ENCODE measurements around the gene OR2A14.
"Not testable (repeated sequence)": the region's sequence is repeated elsewhere in the genome, so short reads cannot be mapped to it uniquely, and the experiment has no call there.

OR2A14 gene, protein sequence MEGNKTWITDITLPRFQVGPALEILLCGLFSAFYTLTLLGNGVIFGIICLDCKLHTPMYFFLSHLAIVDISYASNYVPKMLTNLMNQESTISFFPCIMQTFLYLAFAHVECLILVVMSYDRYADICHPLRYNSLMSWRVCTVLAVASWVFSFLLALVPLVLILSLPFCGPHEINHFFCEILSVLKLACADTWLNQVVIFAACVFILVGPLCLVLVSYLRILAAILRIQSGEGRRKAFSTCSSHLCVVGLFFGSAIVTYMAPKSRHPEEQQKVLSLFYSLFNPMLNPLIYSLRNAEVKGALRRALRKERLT

DNA sequence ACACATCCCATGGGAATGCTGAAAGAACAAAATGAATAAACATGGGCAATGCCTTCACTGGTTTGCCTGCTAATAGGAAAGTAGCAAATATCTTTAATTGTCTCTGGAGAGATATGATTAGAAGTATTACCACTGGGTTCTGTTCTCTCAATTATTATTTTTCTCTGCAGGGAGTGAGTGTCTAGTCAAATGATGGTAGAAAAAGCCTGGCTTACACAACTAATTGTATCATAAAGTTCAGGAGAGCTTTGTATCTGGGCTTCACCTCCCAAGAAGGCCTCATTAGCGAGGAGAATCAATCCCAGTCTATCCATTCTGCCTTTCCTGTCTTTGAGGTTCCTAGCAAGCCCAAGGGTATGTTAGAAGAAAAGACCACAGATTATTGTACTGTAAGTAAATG is at the start of gene OR2A14:
TSS of gene OR2A14 (plus strand) at position 301 of the 400 bp plus-strand sequence. CDS start 5,937 bp downstream, outside the sequence.
- FAIRE-seq: no peak

DNA sequence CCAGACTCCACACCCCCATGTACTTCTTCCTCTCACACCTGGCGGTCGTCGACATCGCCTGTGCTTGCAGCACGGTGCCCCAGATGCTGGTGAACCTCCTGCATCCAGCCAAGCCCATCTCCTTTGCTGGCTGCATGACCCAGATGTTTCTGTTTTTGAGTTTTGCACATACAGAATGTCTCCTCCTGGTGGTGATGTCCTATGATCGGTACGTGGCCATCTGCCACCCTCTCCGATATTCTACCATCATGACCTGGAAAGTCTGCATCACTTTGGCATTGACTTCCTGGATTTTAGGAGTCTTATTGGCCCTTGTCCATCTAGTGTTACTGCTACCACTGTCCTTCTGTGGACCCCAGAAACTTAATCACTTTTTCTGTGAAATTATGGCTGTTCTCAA is 48.6 kb upstream of the OR2A14 start:
- FAIRE-seq: no peak

DNA sequence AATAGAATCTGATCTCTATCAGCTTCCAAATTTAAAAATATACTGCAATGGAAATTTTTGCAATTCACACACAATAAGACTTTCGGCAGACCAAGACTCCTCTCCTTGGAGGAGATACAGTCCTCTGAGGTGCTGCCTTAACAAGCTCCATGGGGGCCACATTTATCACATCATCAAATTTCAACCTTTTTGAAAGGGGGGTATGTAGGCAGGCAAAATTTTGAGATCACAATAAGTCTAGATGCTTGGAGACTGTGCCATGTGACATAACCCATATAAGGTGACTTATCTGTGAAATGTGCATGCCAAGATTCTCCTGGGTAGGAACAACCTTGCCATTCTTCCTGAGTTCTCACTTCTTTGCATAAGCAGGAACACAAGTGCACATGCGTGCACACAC is 37.0 kb upstream of the OR2A14 start, which contains the start of gene OR2A12:
TSS of gene OR2A12 (plus strand) at position 301 of the 400 bp plus-strand sequence. CDS start 8,830 bp downstream, outside the sequence.
- no peak for FAIRE-seq

DNA sequence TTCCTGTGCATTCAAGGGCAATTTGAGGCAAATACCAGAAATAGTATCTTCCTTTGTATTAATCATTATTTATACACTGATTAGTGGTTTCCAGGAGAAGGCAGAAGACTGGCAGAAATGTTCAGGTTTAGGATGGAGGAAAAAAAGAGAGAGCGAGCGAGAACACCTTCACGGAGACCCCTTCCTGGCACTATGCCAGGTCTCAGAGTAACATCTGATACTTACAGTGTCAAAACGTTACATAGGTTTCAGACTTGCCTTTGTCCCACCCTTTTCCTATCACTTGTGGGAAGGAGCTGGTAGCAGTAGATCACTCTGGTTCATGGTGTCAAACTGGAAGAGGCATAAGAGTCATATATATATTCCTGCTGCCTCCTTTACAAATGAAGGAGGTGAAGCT is 36.2 kb upstream of the OR2A14 start:
- no peak for FAIRE-seq

DNA sequence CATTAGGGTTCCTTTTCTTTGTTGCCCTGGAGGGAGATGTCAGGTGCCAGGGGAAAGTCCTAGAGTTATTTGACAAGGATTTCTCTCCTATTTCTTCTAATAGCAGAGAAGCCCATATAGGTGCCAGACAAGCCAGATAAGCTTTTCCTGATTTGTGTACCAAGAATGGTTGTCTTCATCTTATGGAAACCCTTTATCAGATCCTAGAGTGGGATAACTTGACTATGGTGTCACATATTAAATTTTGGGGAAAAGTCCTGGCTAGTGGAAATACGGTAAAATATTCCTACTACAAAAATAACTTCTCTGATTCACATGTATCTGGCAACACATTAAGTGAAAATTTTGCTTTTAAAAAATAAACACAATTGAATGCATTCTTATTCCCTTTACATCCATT is 35.7 kb upstream of the OR2A14 start:
- no peak for FAIRE-seq

DNA sequence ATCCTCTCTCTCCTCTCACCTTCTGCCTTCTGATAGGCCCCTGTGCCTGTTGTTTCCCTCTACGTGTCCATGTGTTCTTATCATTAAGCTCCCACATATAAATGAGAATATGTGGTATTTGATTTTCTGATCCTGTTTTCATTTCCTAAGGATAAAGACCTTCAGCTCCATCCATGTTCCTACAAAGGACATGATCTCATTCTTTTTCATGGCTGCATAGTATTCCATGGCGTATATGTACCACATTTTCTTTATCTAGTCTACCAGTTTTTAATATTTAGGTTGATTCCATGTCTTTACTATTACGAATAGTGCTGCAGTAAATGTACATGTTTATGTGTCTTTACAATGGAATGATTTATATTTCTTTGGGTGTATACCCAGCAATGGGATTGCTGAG is 32.3 kb upstream of the OR2A14 start:
- FAIRE-seq: no peak

DNA sequence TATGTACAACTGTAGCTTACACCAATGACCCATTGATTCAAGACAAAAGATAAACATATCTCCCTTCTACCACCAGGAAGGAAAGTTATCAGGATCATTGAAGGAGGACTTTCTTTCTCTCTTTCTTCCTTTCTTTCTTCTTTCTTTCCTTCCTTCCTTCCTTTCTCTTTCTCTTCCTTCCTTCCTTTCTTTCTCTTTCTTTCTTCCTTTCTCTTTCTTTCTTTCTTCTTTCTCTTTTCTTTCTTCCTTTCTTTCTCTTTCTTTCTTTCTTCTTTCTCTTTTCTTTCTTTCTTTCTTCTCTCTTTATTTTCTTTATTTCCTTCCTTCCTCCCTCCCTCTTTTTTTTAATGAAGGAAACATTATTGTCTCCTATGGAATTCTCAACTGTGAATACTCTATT is 24.2 kb upstream of the OR2A14 start:
- no peak for FAIRE-seq

DNA sequence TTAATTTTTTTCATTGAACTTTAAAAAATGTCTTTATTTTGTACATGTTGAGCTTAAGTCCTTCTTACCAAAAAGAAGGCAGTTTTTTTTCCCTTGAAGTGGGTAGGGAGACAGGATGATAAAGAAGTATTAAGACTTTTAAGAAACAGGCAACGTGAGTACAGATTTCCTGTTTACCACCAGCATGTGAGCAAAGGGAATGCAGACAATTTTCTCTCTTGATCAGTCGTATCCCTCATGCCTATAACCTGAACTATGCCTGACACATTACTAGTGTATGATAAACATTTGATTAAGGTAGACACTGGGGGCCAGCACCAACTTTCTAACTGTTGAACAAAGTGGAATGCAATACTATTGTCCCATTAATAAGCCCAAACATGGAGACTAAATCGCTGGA is 22.4 kb upstream of the OR2A14 start:
- FAIRE-seq: no peak

DNA sequence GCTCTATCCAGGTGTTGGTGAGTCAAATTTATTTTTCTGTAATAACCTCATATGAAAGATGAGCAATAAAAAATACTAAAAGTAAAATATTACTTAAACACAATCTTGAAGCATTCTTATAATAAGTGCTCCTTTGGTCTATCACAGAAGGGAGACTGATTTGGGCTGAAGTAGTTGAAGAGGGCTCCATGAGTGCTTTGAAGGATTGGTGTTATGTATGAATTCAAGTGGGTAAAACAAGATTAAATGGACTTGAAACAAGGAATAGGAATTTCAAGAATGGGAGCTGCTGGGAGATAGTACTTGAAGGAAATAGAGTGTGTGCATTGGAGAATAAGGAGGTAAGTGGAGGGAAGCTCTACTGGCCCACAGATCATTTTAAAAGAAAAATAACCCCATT is 20.9 kb upstream of the OR2A14 start:
- no peak for FAIRE-seq

DNA sequence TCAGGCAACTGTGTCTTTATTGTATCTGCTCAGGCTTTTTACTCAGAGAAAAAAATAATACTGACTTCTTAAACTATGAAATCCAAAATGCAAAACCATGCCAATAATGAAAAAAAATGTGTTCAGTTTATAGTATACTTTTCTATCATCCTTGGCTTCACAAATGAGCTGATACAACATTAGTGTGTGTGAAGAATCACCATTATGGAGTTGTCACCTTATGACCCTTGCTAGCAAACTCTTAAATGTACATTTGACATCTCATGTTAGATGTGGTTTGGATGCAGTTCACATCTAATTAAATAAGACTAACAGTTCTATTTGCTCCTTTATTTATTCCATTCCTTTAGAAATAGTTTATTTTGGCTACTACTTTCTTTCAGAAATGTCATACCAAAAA is 17.8 kb upstream of the OR2A14 start:
- no peak for FAIRE-seq

DNA sequence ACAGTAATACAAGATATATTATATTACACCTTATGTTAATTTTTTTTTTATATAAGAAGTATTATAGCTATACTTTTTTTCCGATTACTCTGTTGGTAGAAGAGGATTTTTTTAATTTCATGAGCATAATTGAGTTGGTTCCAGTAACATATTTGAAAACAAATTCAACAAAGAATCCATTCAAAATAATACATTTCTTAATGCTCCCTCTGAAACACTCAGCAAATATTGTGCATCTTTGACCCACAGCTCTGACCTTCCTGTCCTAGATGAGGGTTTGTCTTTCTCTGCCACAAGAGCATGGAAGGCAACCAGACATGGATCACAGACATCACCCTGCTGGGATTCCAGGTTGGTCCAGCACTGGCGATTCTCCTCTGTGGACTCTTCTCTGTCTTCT is 13.7 kb upstream of the OR2A14 start, which contains the start of gene OR2A2:
TSS of gene OR2A2 (plus strand) at position 301 of the 400 bp plus-strand sequence. CDS start at position 301, 0 bp downstream.
- FAIRE-seq: no peak

DNA sequence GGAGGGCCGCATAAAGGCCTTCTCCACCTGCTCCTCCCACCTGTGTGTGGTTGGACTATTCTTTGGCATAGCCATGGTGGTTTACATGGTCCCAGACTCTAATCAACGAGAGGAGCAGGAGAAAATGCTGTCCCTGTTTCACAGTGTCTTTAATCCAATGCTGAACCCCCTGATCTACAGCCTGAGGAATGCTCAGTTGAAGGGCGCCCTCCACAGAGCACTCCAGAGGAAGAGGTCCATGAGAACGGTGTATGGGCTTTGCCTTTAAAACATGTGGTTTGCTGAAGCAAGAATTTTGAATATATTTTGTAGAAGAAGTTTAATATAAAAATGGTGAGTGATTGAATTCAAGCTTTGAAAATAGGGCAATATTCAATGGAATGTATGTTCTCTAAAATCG is 12.7 kb upstream of the OR2A14 start:
- FAIRE-seq: no peak

DNA sequence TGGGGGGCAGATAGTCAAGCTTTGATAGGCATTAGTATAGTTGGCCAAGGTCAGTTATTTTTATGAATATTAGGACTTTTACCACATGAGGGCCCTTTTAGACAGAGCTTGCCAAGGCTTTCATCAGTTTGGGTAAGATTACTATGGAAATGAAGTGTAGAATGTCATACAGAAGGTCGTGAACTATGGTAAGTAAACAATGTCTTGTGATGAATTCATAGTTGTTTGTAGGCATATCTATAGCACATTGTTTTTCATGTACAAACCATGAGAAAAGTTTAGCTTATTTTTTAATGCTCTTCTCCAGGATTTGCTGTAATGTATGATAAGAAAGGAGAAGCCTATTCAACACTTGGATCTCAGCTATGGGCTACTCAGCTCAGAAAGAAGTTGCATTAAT is 9.3 kb upstream of the OR2A14 start:
- FAIRE-seq: no peak

DNA sequence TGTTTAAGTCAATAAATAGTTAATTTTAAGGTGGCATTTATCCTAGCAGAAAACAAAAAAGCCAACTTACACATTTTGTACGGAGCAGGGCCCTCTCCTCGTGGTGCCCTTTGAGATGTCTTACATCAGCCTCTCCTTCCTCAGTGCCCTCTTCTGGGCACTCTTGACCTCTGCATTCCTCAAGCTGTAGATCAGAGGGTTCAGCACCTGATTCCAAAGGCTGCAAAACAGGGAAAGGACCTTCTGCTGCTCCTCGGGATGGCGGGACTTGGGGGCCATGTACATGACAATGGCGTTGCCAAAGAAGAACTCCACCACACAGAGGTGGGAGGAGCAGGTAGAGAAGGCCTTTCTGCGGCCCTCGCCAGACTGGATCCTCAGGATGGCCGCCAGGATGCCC is 4.6 kb upstream of the OR2A14 start:
- FAIRE-seq: no peak

DNA sequence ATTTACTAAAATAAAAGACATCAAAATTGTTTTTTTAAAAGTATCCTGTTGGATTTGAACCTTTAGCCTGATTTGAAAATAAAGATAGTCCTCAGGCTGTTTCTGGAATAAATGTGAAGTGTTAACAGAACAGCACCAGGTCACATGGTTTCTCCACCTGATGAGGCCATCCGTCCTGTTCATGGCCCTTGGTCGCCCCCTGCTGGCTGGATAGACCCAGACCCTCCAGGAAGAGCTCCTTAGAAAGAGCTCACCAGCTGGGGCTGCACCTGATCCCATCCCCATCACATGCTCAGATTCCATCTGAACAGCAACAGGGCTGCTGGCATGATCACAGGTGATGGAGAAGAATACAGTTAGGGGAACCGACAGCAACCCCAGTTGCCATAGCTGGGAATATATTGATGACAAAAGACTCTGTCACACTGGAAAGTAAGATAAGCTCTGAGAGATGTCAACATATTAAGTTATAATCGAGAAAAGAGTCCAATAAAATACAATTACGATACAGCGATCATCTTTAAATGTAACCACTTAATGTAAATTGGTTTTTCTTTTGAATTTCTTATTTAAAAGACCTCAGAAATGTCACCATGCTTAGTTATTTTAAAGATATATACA is 4.8 kb downstream of the OR2A14 start:
- peak; percentile 94 for FAIRE-seq

DNA sequence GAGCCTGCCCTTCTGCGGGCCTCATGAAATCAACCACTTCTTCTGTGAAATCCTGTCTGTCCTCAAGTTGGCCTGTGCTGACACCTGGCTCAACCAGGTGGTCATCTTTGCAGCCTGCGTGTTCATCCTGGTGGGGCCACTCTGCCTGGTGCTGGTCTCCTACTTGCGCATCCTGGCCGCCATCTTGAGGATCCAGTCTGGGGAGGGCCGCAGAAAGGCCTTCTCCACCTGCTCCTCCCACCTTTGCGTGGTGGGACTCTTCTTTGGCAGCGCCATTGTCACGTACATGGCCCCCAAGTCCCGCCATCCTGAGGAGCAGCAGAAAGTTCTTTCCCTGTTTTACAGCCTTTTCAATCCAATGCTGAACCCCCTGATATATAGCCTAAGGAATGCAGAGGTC is 6.6 kb downstream of the OR2A14 start:
- FAIRE-seq: not testable (repeated sequence)

DNA sequence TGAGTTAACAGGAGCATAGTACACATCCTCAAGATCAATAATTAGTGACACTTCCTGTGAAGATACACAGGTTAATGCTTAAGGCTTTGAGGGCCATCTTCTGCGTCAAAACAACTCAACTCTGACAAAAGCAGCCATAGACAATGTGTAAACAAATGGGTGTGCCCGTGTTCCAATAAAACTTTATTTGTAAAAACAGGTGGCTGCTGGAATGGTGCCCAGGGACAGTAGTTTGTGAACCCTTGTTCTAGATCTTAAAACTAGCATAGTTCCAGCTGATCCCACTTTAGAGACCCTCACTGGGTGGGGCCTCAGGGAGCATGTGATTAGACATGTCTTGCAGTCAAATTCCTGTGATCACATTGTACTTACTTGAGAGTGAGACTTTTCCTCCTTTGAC is 7.8 kb downstream of the OR2A14 start:
- FAIRE-seq: no peak

DNA sequence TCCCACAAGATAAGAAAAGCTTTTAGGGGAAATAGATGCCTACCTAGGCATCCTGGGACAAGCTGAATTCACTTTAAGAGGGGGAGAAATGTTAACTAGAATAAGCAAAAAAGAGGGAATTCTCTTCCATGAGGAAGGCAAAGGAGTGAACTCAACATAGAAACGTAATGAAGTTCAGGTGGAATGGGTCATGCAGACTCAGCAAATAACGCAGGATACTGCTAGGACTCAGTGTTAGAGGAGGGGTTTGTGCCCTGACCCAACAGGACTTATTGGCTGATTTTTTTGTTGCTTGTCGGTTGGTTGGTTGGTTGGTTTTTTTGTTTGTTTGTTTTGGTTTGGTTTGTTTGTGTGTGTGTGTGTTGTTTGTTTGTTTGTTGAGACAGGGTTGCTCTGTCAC is 9.3 kb downstream of the OR2A14 start:
- FAIRE-seq: no peak

DNA sequence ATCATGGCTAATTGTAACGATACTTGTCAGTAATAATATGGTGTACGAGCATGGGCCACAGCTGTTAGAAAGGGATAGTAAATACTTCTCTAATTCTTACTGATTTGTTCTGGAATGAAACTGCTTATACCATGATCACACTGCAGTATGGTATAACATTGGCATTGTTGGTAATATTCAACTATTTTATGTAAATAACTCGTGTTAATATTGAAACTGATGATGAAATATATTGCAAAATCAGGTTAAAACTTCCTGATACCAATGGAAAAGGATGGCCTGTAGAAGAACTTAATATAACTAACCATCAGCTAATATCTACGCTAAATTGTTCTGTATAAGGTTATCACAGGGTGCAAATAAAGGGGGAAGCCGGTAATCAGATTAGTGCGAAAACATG is 10.3 kb downstream of the OR2A14 start:
- FAIRE-seq: no peak

DNA sequence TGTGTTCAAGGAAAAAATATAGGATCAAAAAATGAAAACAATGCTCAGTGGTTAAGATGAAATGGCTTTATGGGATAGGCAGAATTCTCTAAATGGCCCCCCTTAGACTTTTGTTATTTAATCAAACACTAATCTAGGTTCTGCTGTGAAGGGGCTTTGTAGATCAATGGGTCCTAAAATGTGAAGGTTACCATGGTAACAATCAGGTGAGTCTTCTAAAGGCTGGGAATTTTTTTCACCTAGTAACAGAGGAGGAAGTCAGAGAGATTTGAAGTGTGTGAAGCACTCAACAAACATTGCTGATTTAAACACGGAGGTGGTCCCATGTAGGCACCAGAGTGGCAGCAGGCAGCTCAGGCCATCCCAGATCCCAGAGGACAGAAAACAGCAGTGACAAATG is 11.1 kb downstream of the OR2A14 start:
- FAIRE-seq: no peak

DNA sequence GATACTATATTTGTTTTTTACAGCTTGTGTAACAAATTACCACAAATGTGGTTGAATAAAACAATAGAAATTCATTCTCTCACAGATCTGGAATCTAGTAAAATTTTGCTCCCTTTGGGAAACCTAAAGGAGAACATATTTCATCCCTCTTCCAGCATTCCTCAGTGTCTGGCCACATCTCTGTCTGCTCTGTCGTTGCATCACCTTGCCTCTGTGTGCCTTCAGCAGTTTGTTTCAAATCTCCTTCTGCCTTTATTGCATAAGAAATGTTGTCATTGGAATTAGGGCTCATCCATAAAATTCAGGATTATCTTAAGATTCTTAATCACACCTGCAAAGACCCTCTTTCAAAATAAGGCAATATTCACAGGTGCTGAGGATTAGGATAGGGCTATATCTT is 14.5 kb downstream of the OR2A14 start:
- FAIRE-seq: no peak

DNA sequence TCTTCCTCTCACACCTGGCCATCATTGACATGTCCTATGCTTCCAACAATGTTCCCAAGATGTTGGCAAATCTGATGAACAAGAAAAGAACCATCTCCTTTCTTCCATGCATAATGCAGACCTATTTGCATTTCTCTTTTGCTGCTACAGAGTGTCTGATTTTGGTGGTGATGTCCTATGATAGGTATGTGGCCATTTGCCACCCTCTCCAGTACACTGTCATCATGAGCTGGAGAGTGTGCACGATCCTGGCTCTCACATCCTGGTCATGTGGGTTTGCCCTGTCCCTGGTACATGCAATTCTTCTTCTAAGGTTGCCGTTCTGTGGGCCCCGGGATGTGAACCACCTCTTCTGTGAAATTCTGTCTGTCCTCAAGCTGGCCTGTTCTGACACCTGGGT is 19.2 kb downstream of the OR2A14 start:
- FAIRE-seq: no peak

DNA sequence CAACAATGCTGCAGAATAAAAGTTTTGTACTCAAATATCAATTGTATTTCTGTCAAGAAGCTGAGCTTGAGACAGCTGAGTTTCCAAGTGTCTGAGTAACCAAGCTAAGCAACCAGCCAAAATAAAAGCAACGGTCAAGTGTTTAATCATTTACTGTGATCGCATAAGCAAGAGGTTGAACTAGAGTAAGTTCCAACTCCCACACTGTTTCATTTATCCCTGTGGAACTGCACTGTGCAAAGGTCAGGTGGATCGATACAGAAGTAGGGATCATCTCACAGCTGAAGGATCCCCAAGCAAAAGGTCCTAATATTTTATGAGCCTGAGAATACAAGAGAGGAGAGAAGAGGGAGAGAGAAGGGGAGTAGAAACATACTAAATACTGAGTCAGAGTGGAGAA is 21.4 kb downstream of the OR2A14 start:
- no peak for FAIRE-seq

DNA sequence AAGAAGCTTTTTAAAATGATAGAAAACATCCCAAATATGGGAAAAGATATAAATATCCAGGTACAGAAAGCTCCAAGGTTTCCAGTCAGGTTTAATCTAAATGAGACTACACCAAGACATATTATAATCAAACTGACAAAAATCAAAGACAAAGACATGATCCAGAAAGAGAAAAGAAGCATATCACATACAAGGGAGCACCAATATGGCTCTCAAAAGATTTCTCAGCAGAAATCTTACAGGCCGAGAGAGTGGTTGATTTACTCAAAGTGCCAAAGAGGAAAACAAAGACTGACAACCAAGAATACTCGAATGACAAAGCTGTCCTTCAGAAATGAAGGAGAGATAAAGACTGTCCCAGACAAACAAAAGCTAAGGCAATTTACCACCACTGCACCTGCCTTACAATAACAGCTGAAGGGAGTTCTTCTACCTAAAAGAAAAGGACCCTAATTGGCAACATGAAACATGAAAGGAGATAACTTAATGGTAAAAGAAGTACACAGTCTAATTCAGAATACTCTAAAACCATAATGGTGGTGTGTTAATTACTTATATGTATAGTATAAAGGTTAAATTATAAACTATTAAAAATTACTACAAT is 25.4 kb downstream of the OR2A14 start:
- no peak for FAIRE-seq

Data from islet of Langerhans (tissue), 1 donor.